ENCODE results near the gene CYB561D1.
"Not testable (repeated sequence)": the region's sequence is repeated elsewhere in the genome, so short reads cannot be mapped to it uniquely, and the experiment has no call there.

The CYB561D1 gene

GRCh38 chr1:109468903-109469302, 25.0 kb upstream of the CYB561D1 start:
- H3K4me3 ChIP-seq (replicated peaks; ENCODE audit: insufficient read depth, low read length): no peak overlapping the region
- DNase-seq (ENCODE audit: low read depth in 1 of 2, low spot score in 1 of 2): no peak
- TF ChIP-seq REST (IDR thresholded peaks at IDR 0.05; ENCODE audit: insufficient replicate concordance, low read depth): no peak
- no peak for TF ChIP-seq GABPA (IDR thresholded peaks at IDR 0.05; ENCODE audit: low read depth)
- TF ChIP-seq CTCF (IDR thresholded peaks at IDR 0.05; ENCODE audit: insufficient read depth, low read length): no peak
- TF ChIP-seq SPI1 (IDR thresholded peaks at IDR 0.05; ENCODE audit: borderline replicate concordance, low read depth): no peak
- no peak for TF ChIP-seq POLR2AphosphoS5 (IDR thresholded peaks at IDR 0.05; ENCODE audit: low read depth)
- peaks cover 57% of the 10 kb centered on the region for H3K27me3 ChIP-seq (ENCODE audit: insufficient read depth, poor library complexity, severe bottlenecking)
- no peak overlapping the region for H3K27ac ChIP-seq (replicated peaks)

DNA sequence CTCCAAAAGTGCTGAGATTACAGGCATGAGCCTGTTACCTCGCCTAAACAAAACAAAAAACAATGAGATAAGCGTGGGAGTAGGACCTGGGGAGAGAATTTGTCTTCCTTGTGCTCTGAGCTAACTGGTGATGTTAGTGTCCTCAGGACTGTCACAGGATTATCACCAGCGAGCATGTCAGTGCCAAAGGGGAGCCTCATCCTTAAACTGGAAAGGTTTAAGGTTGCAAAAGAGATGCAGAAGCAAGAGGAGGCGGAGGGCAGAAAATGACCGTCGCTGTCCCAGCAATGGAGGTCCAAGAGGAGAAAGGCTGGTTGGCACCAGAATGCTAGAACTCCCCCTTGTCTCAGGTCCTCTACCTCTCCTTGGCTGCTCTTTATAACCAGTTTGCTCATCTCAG, 23.6 kb upstream of the CYB561D1 start:
- Histone ChIP-seq H3K27ac (replicated peaks) (no peak overlapping the region), H3K4me3 (replicated peaks; ENCODE audit: insufficient read depth, low read length) (no peak overlapping the region), H3K27me3 (ENCODE audit: insufficient read depth, poor library complexity, severe bottlenecking) (peaks cover 43% of the 10 kb centered on the region)
- no peak for DNase-seq (ENCODE audit: low read depth in 1 of 2, low spot score in 1 of 2)
- no peak for TF ChIP-seq SPI1 (IDR thresholded peaks at IDR 0.05; ENCODE audit: borderline replicate concordance, low read depth)
- TF ChIP-seq GABPA (IDR thresholded peaks at IDR 0.05; ENCODE audit: low read depth): no peak
- no peak for TF ChIP-seq CTCF (IDR thresholded peaks at IDR 0.05; ENCODE audit: insufficient read depth, low read length)
- TF ChIP-seq POLR2AphosphoS5 (IDR thresholded peaks at IDR 0.05; ENCODE audit: low read depth): no peak
- TF ChIP-seq REST (IDR thresholded peaks at IDR 0.05; ENCODE audit: insufficient replicate concordance, low read depth): no peak

- no peak overlapping the region for H3K4me3 ChIP-seq (replicated peaks; ENCODE audit: insufficient read depth, low read length)
- H3K27me3 ChIP-seq (ENCODE audit: insufficient read depth, poor library complexity, severe bottlenecking): peaks cover 21% of the 10 kb centered on the region
- no peak overlapping the region for H3K27ac ChIP-seq (replicated peaks)
- TF ChIP-seq GABPA (IDR thresholded peaks at IDR 0.05; ENCODE audit: low read depth): no peak
- no peak for TF ChIP-seq CTCF (IDR thresholded peaks at IDR 0.05; ENCODE audit: insufficient read depth, low read length)
- no peak for TF ChIP-seq SPI1 (IDR thresholded peaks at IDR 0.05; ENCODE audit: borderline replicate concordance, low read depth)
- no peak for TF ChIP-seq POLR2AphosphoS5 (IDR thresholded peaks at IDR 0.05; ENCODE audit: low read depth)
- no peak for TF ChIP-seq REST (IDR thresholded peaks at IDR 0.05; ENCODE audit: insufficient replicate concordance, low read depth)
- DNase-seq (ENCODE audit: low read depth in 1 of 2, low spot score in 1 of 2): no peak
Measured at GRCh38 chr1:109472779-109473178, 21.1 kb upstream of the CYB561D1 start.

DNA sequence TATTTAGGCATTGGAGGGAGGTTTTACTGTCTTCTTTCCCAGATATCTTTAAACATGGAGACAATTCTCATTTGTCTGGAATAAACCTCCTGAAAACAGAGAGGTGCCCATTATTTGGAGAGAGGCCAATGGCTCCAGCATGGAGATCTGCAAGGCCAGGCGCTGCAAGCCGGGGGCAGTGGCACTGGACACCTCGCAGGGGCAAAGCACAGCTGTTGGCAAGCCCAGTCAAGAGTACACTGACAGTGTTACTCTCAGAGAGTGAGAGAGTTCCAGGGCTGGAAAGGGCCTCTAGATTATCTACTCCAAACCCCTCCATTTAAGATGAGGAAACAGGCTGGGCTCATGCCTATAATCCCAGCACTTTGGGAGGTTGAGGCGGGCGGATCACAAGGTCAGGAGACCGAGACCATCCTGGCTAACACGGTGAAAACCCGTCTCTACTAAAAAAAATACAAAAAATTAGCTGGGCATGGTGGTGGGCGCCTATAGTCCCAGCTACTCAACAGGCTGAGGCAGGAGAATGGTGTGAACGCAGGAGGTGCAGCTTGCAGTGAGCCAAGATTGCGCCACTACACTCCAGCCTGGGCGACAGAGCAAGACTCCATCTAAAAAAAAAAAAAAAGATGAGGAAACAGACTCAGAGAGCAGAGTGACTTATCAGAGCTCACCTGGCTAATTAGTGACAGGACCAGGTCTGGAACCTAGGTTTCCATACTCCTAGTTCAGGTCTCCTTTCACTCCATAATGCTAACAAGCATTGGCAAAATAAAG, 20.4 kb upstream of the CYB561D1 start:
- H3K27ac ChIP-seq (replicated peaks); H3K4me3 ChIP-seq (replicated peaks; ENCODE audit: insufficient read depth, low read length); DNase-seq (ENCODE audit: low read depth in 1 of 2, low spot score in 1 of 2): not testable (repeated sequence)
- H3K27me3 ChIP-seq (ENCODE audit: insufficient read depth, poor library complexity, severe bottlenecking): peaks cover 16% of the 10 kb centered on the region

Data from HL-60 (cell line).